ENCODE data around the gene SPAG9.

Gene SPAG9

DNA sequence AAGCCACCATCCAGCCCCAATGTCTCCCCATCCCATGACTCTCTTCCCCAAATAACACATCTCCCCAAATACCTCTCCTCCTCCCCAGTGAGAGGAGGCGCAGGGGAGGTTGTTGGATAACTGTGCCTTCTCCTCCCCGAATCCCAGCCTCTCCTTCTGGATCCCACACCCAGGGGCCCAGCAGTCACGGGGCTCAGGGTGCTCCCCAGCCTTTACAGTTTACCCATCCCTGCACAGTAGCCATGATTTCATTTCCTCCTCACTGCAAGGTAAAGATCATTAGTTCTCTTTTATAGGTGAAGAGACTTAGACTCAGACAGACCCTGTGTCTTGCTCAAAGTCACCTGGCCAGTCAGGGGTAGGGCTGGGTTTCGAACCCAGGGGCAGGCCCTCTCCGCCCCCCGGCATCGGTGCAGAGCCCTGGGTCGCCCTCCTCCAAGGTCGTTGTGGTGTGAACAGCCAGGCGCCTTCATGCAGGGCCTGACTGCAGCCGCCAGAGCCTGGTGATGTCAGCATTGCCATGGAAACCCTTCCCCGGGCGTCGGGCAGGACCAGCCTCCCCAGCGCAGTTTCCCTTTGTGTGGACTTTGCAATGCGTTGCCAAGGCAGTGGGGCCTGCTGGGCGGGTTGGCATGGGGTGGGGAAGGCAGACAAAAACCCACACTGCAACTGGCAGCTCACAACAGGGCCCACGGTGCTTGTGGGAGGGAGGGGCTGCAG is 201.2 kb downstream of the SPAG9 start:
- H3K9me3 Mint-ChIP-seq, result no peaks in the 10 kb centered on the region
- peak overlapping the region; percentile 78 for H3K4me3 Mint-ChIP-seq
- H3K27me3 Mint-ChIP-seq (ENCODE audit: low read depth), result peaks cover 4% of the 10 kb centered on the region
- H3K4me1 Mint-ChIP-seq (ENCODE audit: low read depth), result peaks cover 29% of the 10 kb centered on the region
- no peaks in the 10 kb centered on the region for H3K36me3 Mint-ChIP-seq (ENCODE audit: low read depth)
- peak overlapping the region; percentile 96 for H3K27ac Mint-ChIP-seq

DNA sequence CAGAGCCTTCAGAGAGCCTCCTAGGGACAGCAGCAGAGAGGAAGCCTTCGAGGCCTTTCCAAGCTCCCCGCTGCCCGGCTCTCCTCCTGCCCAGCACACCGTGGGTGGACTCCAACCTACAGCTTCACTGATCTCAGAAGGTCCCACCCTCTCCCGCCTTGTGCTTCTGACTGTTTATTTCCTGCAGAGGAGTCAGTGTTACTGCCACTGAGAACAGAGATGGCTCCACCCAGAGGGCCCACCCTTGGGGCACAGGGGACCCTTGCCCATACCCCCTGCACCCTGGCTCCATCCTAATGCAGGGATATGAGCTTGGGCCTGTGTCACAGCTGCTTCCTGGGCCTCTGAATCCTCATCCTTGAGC is 201.8 kb downstream of the SPAG9 start:
- Mint-ChIP-seq H3K27ac (peak overlapping the region; percentile 96), H3K36me3 (ENCODE audit: low read depth) (no peaks in the 10 kb centered on the region), H3K4me1 (ENCODE audit: low read depth) (peaks cover 30% of the 10 kb centered on the region), H3K27me3 (ENCODE audit: low read depth) (no peaks in the 10 kb centered on the region), H3K4me3 (peak overlapping the region; percentile 78), H3K9me3 (no peaks in the 10 kb centered on the region)

DNA sequence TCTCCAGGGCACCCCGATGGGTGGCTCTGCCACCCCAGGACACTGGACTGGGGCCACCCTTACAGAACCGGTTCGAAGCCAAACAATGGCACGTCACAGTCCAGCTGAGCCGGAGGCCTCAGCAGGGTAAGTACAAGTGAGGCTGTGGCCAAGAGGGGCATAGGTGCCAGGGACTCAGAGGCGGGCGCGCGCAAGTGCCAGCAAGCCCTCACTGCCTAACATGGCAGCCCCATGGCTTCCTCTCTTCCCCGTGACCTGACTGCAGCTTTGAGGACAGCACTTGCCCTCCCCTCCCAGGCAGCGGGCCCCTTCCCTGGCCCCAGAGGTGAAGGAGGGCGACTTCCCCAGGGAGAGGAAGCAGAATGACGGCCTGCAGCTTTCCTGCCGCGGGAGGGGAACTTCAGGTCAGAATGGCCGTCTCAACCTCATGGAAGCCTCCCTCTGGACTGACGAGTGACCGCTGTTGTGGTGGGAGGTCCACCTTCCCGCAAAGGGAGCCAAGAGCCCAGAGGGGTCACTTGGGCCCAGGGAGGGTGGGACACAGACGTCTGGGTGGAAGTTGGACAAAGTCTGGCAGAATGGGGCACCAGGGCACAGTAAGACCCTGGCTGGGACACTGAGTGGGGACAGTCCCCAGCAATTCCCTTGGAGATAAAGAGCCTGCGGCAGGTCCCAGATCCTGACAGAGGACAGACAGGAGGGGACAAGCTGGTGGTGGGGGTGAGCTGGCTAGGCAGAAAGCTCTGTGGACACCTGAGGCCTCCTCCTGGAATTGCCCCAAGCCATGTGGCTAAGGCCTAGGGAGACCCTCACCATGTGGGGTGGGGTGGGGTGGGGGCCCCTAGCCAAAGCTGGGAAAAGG is 202.4 kb downstream of the SPAG9 start:
- no peaks in the 10 kb centered on the region for H3K9me3 Mint-ChIP-seq
- H3K27me3 Mint-ChIP-seq (ENCODE audit: low read depth), result no peaks in the 10 kb centered on the region
- H3K36me3 Mint-ChIP-seq (ENCODE audit: low read depth), result no peaks in the 10 kb centered on the region
- H3K27ac Mint-ChIP-seq, result no peak overlapping the region
- peaks cover 33% of the 10 kb centered on the region for H3K4me1 Mint-ChIP-seq (ENCODE audit: low read depth)
- no peak overlapping the region for H3K4me3 Mint-ChIP-seq

DNA sequence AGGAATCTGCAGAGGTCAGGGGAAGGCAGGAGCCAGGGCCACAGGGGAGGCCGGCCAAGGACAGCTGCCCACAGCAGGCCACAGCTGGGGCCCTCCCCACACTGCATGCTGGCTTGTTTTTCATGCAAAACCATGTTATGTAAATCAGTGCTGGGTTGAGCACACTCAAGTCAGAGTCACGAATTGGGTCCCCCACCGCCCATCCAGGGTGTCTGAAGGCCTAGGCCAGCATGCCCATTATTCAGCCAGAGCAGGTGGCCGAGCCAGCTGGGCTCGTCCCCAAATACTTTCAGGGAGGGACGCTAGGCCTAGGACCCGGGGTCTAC is 203.3 kb downstream of the SPAG9 start:
- H3K9me3 Mint-ChIP-seq, result no peaks in the 10 kb centered on the region
- no peak overlapping the region for H3K27ac Mint-ChIP-seq
- H3K27me3 Mint-ChIP-seq (ENCODE audit: low read depth), result no peaks in the 10 kb centered on the region
- H3K4me3 Mint-ChIP-seq, result no peak overlapping the region
- H3K36me3 Mint-ChIP-seq (ENCODE audit: low read depth), result no peaks in the 10 kb centered on the region
- peaks cover 35% of the 10 kb centered on the region for H3K4me1 Mint-ChIP-seq (ENCODE audit: low read depth)

DNA sequence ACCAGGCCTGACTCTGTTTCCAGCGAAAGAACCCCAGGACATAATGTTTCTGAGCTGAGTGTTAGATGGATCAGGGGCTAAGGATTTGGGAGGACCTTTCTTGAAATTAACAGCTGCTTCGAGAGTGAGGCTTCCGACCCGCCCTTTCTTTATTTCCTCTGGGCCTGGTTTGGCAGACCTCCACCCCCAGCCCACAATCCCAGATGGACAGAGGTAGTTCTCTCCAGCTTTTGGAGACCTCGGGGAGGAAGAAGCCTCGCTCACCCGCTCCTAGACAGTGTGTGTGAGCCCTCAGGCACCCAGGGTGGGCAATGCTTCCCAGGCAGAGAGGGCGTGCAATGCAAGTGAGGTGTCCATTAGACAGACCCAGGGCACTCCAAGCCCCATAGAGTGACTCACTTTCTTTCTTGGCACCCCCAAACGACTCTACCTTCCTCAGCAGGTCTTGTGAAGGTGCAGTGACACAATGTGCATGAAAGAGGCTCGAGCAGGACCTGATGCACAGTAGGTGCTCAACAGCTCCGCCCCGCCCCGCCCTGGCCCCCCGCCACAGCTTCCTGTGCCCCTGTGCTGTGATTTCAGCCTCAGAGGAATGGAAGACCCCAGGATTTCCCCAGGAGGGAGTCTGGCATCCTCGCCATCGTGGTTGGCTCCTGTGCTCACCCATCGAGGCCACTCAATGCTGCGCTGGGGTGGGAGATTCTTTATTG is 203.8 kb downstream of the SPAG9 start:
- Mint-ChIP-seq H3K27ac (no peak overlapping the region), H3K27me3 (ENCODE audit: low read depth) (no peaks in the 10 kb centered on the region), H3K4me3 (no peak overlapping the region), H3K9me3 (no peaks in the 10 kb centered on the region), H3K4me1 (ENCODE audit: low read depth) (peaks cover 35% of the 10 kb centered on the region), H3K36me3 (ENCODE audit: low read depth) (no peaks in the 10 kb centered on the region)

GRCh38 chr17:50916026-50916707 is 204.5 kb downstream of the SPAG9 start:
- Mint-ChIP-seq H3K27ac (peak overlapping the region; percentile 6), H3K9me3 (no peaks in the 10 kb centered on the region), H3K36me3 (ENCODE audit: low read depth) (no peaks in the 10 kb centered on the region), H3K4me1 (ENCODE audit: low read depth) (peaks cover 34% of the 10 kb centered on the region), H3K27me3 (ENCODE audit: low read depth) (no peaks in the 10 kb centered on the region), H3K4me3 (no peak overlapping the region)

GRCh38 chr17:50914505-50915063 is 206.1 kb downstream of the SPAG9 start:
- Mint-ChIP-seq H3K36me3 (ENCODE audit: low read depth) (no peaks in the 10 kb centered on the region), H3K9me3 (no peaks in the 10 kb centered on the region), H3K27me3 (ENCODE audit: low read depth) (no peaks in the 10 kb centered on the region), H3K4me1 (ENCODE audit: low read depth) (peaks cover 41% of the 10 kb centered on the region), H3K27ac (no peak overlapping the region), H3K4me3 (no peak overlapping the region)

DNA sequence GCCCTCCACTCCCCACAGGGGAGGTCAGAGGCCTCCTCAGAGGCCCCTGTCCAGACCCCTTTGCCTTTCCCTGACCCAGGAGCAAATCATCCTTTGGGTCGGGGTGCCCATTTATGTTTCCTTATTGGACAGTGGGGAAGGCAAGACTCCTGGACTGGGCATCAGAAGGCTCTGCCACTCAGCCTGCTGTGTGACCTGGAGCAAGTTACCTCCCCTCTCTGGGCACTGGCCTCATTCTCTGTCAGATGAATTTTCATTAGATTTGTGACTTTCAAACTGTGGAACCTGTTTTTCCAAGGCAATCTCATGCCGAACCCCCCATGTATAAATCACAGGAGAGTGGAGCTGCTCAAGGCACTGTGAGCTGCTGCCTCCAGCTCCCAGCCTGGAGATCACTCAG is 207.5 kb downstream of the SPAG9 start:
- Mint-ChIP-seq H3K36me3 (ENCODE audit: low read depth) (no peaks in the 10 kb centered on the region), H3K4me3 (no peak overlapping the region), H3K4me1 (ENCODE audit: low read depth) (peaks cover 39% of the 10 kb centered on the region), H3K27me3 (ENCODE audit: low read depth) (no peaks in the 10 kb centered on the region), H3K9me3 (no peaks in the 10 kb centered on the region), H3K27ac (no peak overlapping the region)
